Measurements from ENCODE around the gene HAO1. TPM values are rescaled to one million over a fixed set of nuclear protein-coding genes. Genes with fewer than 3 reads are reported as not detected.

The HAO1 gene
- total and polyA plus RNA-seq, 2 of the 4 experiments (the other 2 are of a cell fraction), result not detected

- Histone ChIP-seq H3K56ac (ENCODE audit: extremely low read depth, insufficient read depth, low read length) (no peak overlapping the region), H3K18ac (ENCODE audit: low read depth, low read length) (no peak overlapping the region), H4K91ac (ENCODE audit: insufficient read depth, low read depth, low read length) (no peak overlapping the region), H3K9me3 (ENCODE audit: control insufficient read depth, insufficient read depth, low read length) (no peaks in the 10 kb centered on the region), H2AK5ac (ENCODE audit: low read depth, low read length) (no peak overlapping the region), H3K14ac (replicated peaks; ENCODE audit: low read depth, low read length) (no peak overlapping the region), H3K4ac (ENCODE audit: low read depth, low read length) (no peak overlapping the region), H4K5ac (ENCODE audit: low read depth, low read length) (no peak overlapping the region), H3K79me1 (ENCODE audit: low read depth in 1 of 2, low read length in 2 of 2) (no peaks in the 10 kb centered on the region), H4K8ac (ENCODE audit: low read depth in 2 of 2, low read length in 2 of 2) (no peak overlapping the region), H2AK9ac (replicated peaks; ENCODE audit: low read depth, low read length, poor library complexity) (no peak overlapping the region), H2BK5ac (ENCODE audit: low read depth, low read length, poor library complexity, severe bottlenecking) (no peak overlapping the region), H3K4me2 (ENCODE audit: low read depth, low read length) (no peak overlapping the region), H3K4me3 (ENCODE audit: insufficient read depth, low read depth, low read length) (no peak overlapping the region), H2AFZ (replicated peaks; ENCODE audit: low read length, poor library complexity) (no peak overlapping the region), H2BK15ac (ENCODE audit: low read depth, low read length) (no peak overlapping the region), H3K23ac (ENCODE audit: low read depth, low read length) (no peak overlapping the region), H3K9me1 (ENCODE audit: insufficient read depth, low read length) (no peaks in the 10 kb centered on the region), H3K27me3 (ENCODE audit: control insufficient read depth, insufficient read depth, low read length) (no peaks in the 10 kb centered on the region; the same call in 1 of the 2 replicates), H4K20me1 (ENCODE audit: insufficient read depth, low read length) (no peaks in the 10 kb centered on the region), H3K9ac (ENCODE audit: low read depth, low read length) (no peak overlapping the region), H2BK120ac (ENCODE audit: low read depth, low read length) (no peak overlapping the region), H3K27ac (ENCODE audit: insufficient read depth, low read length) (no peak overlapping the region), H3K36me3 (ENCODE audit: control insufficient read depth, insufficient read depth, low read length) (no peaks in the 10 kb centered on the region), H2BK20ac (ENCODE audit: low read depth, low read length) (no peak overlapping the region), H3K4me1 (ENCODE audit: control insufficient read depth, insufficient read depth, low read length) (no peaks in the 10 kb centered on the region)
- in situ Hi-C loops (cut with MboI; ENCODE audit: low sequenced_read_pairs), result no loop called here
- intact Hi-C loops (cut with micrococcal nuclease), result no loop called here
- dilution Hi-C loops (cut with HindIII; ENCODE audit: low sequenced_read_pairs, unreplicated experiment), result no loop called here
- no peak for ATAC-seq (ENCODE audit: low read depth)
- no CpG with 5 or more reads among the region's 2 CpGs for WGBS, 2 experiments (ENCODE audit: extremely low coverage in 2 of 2, insufficient read length in 1 of 2)
- DNase-seq, result no peak
- POLR2A ChIA-PET (ENCODE audit: unreplicated experiment), result no interaction called here
- CTCF ChIA-PET, result no interaction called here
- TF ChIP-seq NFE2L2 (IDR thresholded peaks at IDR 0.05; ENCODE audit: low read depth, low read length), result no peak
- no peak for TF ChIP-seq CTCF (conservative IDR thresholded peaks at IDR 0.05; ENCODE audit: low read depth, low read length)
- TF ChIP-seq MAFK (IDR thresholded peaks at IDR 0.05; ENCODE audit: low read depth, low read length), result no peak
- BruUV-seq (replicated peaks), result no TSS peak
Observed at GRCh38 chr20:7897781-7898364, 42.4 kb downstream of the HAO1 start.

Data from IMR-90 (cell line).